Loucy (cell line): ENCODE measurements around the gene ZNF362.

Experiments
- H2AFZ ChIP-seq: fragments of 200-600 bp; sonication (generic); 2 replicates; pipeline ENCODE4 v1.6.0; 2016; ENCODE audit warnings: antibody characterized with exemption, mild to moderate bottlenecking, low read length, moderate library complexity
- H3F3A ChIP-seq: fragments of 200-600 bp; 2 replicates; pipeline ENCODE4 v1.6.0; 2016; ENCODE audit warnings: antibody characterized with exemption, low read depth, mild to moderate bottlenecking
- H3K27me3 ChIP-seq: fragments of 200-600 bp; sonication (generic); 2 replicates; pipeline ENCODE4 v1.6.1; 2014; ENCODE audit warnings: low read length, mild to moderate bottlenecking; ENCODE audit not compliant: insufficient read depth, poor library complexity, severe bottlenecking
- H3K36me3 ChIP-seq: fragments of 200-600 bp; sonication (generic); 2 replicates; pipeline ENCODE4 v1.6.1; 2016; ENCODE audit warnings: low read length; ENCODE audit not compliant: insufficient read depth
- H3K4me1 ChIP-seq: fragments of 200-600 bp; sonication (generic); 2 replicates; pipeline ENCODE4 v1.5.1; 2014; ENCODE audit warnings: low read length, mild to moderate bottlenecking; ENCODE audit not compliant: insufficient read depth, poor library complexity, severe bottlenecking
- H3K4me2 ChIP-seq: fragments of 200-600 bp; sonication (generic); 2 replicates; pipeline ENCODE4 v1.6.0; 2014; ENCODE audit warnings: antibody characterized with exemption, low read length, low read depth, mild to moderate bottlenecking; ENCODE audit not compliant: poor library complexity, severe bottlenecking
- H3K4me3 ChIP-seq: fragments of 200-600 bp; sonication (generic); 2 replicates; pipeline ENCODE4 v1.5.1; 2014; ENCODE audit warnings: low read length, mild to moderate bottlenecking, mixed read lengths; ENCODE audit not compliant: poor library complexity, severe bottlenecking
- H3K79me2 ChIP-seq: fragments of 200-600 bp; sonication (generic); 2 replicates; pipeline ENCODE4 v1.6.1; 2014; ENCODE audit warnings: low read length; ENCODE audit not compliant: insufficient read depth
- H3K9ac ChIP-seq: fragments of 200-600 bp; sonication (generic); 2 replicates; pipeline ENCODE4 v1.6.0; 2014; ENCODE audit warnings: mild to moderate bottlenecking, low read depth, low read length, moderate library complexity; ENCODE audit not compliant: poor library complexity, severe bottlenecking
- H3K9me2 ChIP-seq: fragments of 200-600 bp; sonication (generic); replicated peaks from 2 replicates; pipeline ENCODE4 v1.6.1; 2016; ENCODE audit warnings: low read depth, low read length, mixed read lengths
- H3K9me3 ChIP-seq: fragments of 200-600 bp; sonication (generic); 2 replicates; pipeline ENCODE4 v1.6.1; 2014; ENCODE audit warnings: mild to moderate bottlenecking, antibody characterized with exemption, low read length, low read depth; ENCODE audit not compliant: insufficient read depth
- H4K20me1 ChIP-seq: fragments of 200-600 bp; sonication (generic); 2 replicates; pipeline ENCODE4 v1.6.0; 2014; ENCODE audit warnings: antibody characterized with exemption, low read length, mild to moderate bottlenecking; ENCODE audit not compliant: insufficient read depth, poor library complexity, severe bottlenecking
- CTCF ChIP-seq: fragments of 200-600 bp; sonication (generic); conservative IDR thresholded peaks from 2 replicates; pipeline ENCODE4 v1.5.1; 2014; ENCODE audit warnings: mild to moderate bottlenecking, antibody characterized with exemption, low read length
- EZH2phosphoT487 ChIP-seq: fragments of 200-600 bp; IDR thresholded peaks from 2 replicates; pipeline ENCODE4 v1.6.1; 2018; ENCODE audit warnings: antibody characterized with exemption, mild to moderate bottlenecking, moderate library complexity, borderline replicate concordance

Gene ZNF362

GRCh38 chr1:33295450-33296081 lies 39.3 kb downstream of the ZNF362 start:
- H3K36me3 ChIP-seq = peaks cover 59% of the 10 kb centered on the region; the same call in 1 of the 2 replicates
- no peaks in the 10 kb centered on the region for H3K9me2 ChIP-seq
- no peak overlapping the region for H2AFZ ChIP-seq
- no peak for TF ChIP-seq EZH2phosphoT487
- peak; percentile 93 for TF ChIP-seq CTCF
- H3K27me3 ChIP-seq = no peaks in the 10 kb centered on the region
- no peaks in the 10 kb centered on the region for H3F3A ChIP-seq
- no peaks in the 10 kb centered on the region for H3K4me1 ChIP-seq
- H3K9ac ChIP-seq = no peak overlapping the region
- no peak overlapping the region for H3K4me3 ChIP-seq
- no peaks in the 10 kb centered on the region for H4K20me1 ChIP-seq
- no peaks in the 10 kb centered on the region for H3K79me2 ChIP-seq
- no peaks in the 10 kb centered on the region for H3K9me3 ChIP-seq
- H3K4me2 ChIP-seq = no peak overlapping the region

GRCh38 chr1:33296082-33296458 lies 39.8 kb downstream of the ZNF362 start:
- H3K27me3 ChIP-seq = no peaks in the 10 kb centered on the region
- no peak overlapping the region for H2AFZ ChIP-seq
- H3F3A ChIP-seq = no peaks in the 10 kb centered on the region
- H3K4me1 ChIP-seq = no peaks in the 10 kb centered on the region
- H4K20me1 ChIP-seq = no peaks in the 10 kb centered on the region
- H3K9ac ChIP-seq = no peak overlapping the region
- H3K79me2 ChIP-seq = no peaks in the 10 kb centered on the region
- no peaks in the 10 kb centered on the region for H3K9me2 ChIP-seq
- no peak for TF ChIP-seq EZH2phosphoT487
- no peak for TF ChIP-seq CTCF
- no peak overlapping the region for H3K4me3 ChIP-seq
- peaks cover 59% of the 10 kb centered on the region; the same call in 1 of the 2 replicates for H3K36me3 ChIP-seq
- H3K4me2 ChIP-seq = no peak overlapping the region
- H3K9me3 ChIP-seq = no peaks in the 10 kb centered on the region

- no peaks in the 10 kb centered on the region for H3K9me2 ChIP-seq
- H4K20me1 ChIP-seq = no peaks in the 10 kb centered on the region
Observed at GRCh38 chr1:33296824-33297223, 40.5 kb downstream of the ZNF362 start.

More at GRCh38 chr1:33296824-33297223, 40.5 kb downstream of the ZNF362 start:
- no peak overlapping the region for H3K9ac ChIP-seq
- H2AFZ ChIP-seq = no peak overlapping the region
- H3K4me2 ChIP-seq = no peak overlapping the region
- TF ChIP-seq CTCF (no peak), EZH2phosphoT487 (no peak)
- peaks cover 1% of the 10 kb centered on the region for H3K4me1 ChIP-seq
- no peak overlapping the region for H3K4me3 ChIP-seq
- no peaks in the 10 kb centered on the region for H3K9me3 ChIP-seq
- H3K36me3 ChIP-seq = peaks cover 59% of the 10 kb centered on the region; the same call in 1 of the 2 replicates
- no peaks in the 10 kb centered on the region; the same call in 1 of the 2 replicates for H3F3A ChIP-seq
- H3K79me2 ChIP-seq = no peaks in the 10 kb centered on the region
- H3K27me3 ChIP-seq = no peaks in the 10 kb centered on the region
